Measurements from ENCODE around the gene UGT3A1. TPM values are rescaled to one million over a fixed set of nuclear protein-coding genes. Genes with fewer than 3 reads are reported as not detected.

The UGT3A1 gene, protein sequence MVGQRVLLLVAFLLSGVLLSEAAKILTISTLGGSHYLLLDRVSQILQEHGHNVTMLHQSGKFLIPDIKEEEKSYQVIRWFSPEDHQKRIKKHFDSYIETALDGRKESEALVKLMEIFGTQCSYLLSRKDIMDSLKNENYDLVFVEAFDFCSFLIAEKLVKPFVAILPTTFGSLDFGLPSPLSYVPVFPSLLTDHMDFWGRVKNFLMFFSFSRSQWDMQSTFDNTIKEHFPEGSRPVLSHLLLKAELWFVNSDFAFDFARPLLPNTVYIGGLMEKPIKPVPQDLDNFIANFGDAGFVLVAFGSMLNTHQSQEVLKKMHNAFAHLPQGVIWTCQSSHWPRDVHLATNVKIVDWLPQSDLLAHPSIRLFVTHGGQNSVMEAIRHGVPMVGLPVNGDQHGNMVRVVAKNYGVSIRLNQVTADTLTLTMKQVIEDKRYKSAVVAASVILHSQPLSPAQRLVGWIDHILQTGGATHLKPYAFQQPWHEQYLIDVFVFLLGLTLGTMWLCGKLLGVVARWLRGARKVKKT
- not detected in 2 replicates for total RNA-seq

GRCh38 chr5:35990941-35991611 lies at the start of gene UGT3A1:
UGT3A1 (minus strand) TSS chr5:35991390; CDS start chr5:35991240, 150 bp downstream.

GRCh38 chr5:35938568-35939227 lies 52.5 kb downstream of the UGT3A1 start, which contains the start of gene CAPSL:
CAPSL (minus strand) TSS chr5:35938622; CDS start chr5:35921120, 17,502 bp downstream.

Other genes starting within 250 kb of the UGT3A1 start
- 12.0 and 13.2 TPM in 2 replicates for gene IL7R, start 134.5 kb downstream of the UGT3A1 start, total RNA-seq
- gene CAPSL, start 52.8 kb downstream of the UGT3A1 start, total RNA-seq, result 1.1 TPM in 1 of 2 replicates, not detected in the other
- 5.2 and 8.1 TPM in 2 replicates for gene UGT3A2, start 75.5 kb upstream of the UGT3A1 start, total RNA-seq
- gene LMBRD2, start 160.5 kb upstream of the UGT3A1 start, total RNA-seq, result 13.7 and 14.4 TPM in 2 replicates
- gene SKP2, start 160.7 kb upstream of the UGT3A1 start, total RNA-seq, result 105 and 108 TPM in 2 replicates

Data from hair follicle dermal papilla cell (primary cell).